H1 (cell line): Measurements from ENCODE around the gene SPTBN5. TPM values are rescaled to one million over a fixed set of nuclear protein-coding genes. Genes with fewer than 3 reads are reported as not detected.

Source experiments
- CTCF ChIA-PET: fragments of 300-600 bp; sonication (Branson Sonifier 250); formaldehyde crosslinking; loops from one replicate; lab custom pipeline; 2021; ENCODE audit not compliant: partially characterized antibody; lab: Charles Lee
- POLR2A ChIA-PET: fragments of 300-600 bp; sonication (Branson Sonifier 250); formaldehyde crosslinking; loops from one replicate; lab custom pipeline; 2021; ENCODE audit warnings: inconsistent platforms; ENCODE audit not compliant: partially characterized antibody; lab: Charles Lee
- DNase-seq, 2 experiments: peaks; one replicate each; pipeline versions ENCODE4 v3.0.0 to v3.0.0-alpha.2; 2010 to 2022; ENCODE audit warnings: low spot score in 2 of 2, low read depth in 1 of 2, mixed read lengths in 1 of 2
- FAIRE-seq: peaks from 2 replicates; lab custom pipeline; 2011; peaks lifted over from hg19 to GRCh38; lab: Jason Lieb, UNC
- H2AFZ ChIP-seq: 2 replicates; pipeline ENCODE4 v1.8.1; 2012; ENCODE audit warnings: low read length, inconsistent platforms
- H2AK5ac ChIP-seq: 2 replicates; pipeline ENCODE4 v1.6.1; 2013; ENCODE audit warnings: low read depth, low read length
- H2BK120ac ChIP-seq: replicated peaks from 2 replicates; pipeline ENCODE3; 2013; ENCODE audit warnings: low read depth, low read length, inconsistent platforms
- H2BK12ac ChIP-seq: 2 replicates; pipeline ENCODE4 v1.6.1; 2013; ENCODE audit warnings: low read depth, low read length
- H2BK15ac ChIP-seq: 2 replicates; pipeline ENCODE4 v1.6.1; 2013; ENCODE audit warnings: low read length
- H2BK20ac ChIP-seq: 2 replicates; pipeline ENCODE4 v1.6.1; 2013; ENCODE audit warnings: low read length
- H2BK5ac ChIP-seq: 2 replicates; pipeline ENCODE4 v1.6.1; 2013; ENCODE audit warnings: low read depth, low read length
- H3K14ac ChIP-seq: 2 replicates; pipeline ENCODE4 v1.6.1; 2013; ENCODE audit warnings: inconsistent platforms; ENCODE audit not compliant: insufficient read length
- H3K18ac ChIP-seq: 2 replicates; pipeline ENCODE4 v1.6.1; 2013; ENCODE audit warnings: low read length; ENCODE audit errors: extremely low read depth
- H3K23ac ChIP-seq: 2 replicates; pipeline ENCODE4 v1.6.1; 2013; ENCODE audit warnings: inconsistent platforms; ENCODE audit not compliant: insufficient read length
- H3K23me2 ChIP-seq: 2 replicates; pipeline ENCODE4 v1.6.1; 2013; ENCODE audit warnings: low read depth, low read length
- H3K27ac ChIP-seq: 2 replicates; pipeline ENCODE4 v1.6.1; 2011; ENCODE audit warnings: low read depth, low read length, inconsistent platforms
- H3K27me3 ChIP-seq, 4 experiments: replicated peaks in 1 of 4; 1 replicate in 1 of 4; 2 replicates in 3 of 4; pipeline versions ENCODE4 v1.6.1 to v1.8.1; 2011 to 2013; ENCODE audit warnings: low read length in 3 of 4, mild to moderate bottlenecking in 3 of 4, inconsistent platforms in 2 of 4, mixed read lengths in 2 of 4, moderate library complexity in 1 of 4; ENCODE audit not compliant: control insufficient read depth in 3 of 4, insufficient read depth in 3 of 4; ENCODE audit errors: extremely low read depth in 1 of 4
- H3K36me3 ChIP-seq, 4 experiments: 2 replicates each; pipeline versions ENCODE4 v1.6.1 to v1.8.1; 2011 to 2013; ENCODE audit warnings: mild to moderate bottlenecking in 4 of 4, low read length in 3 of 4, moderate library complexity in 2 of 4, control low read depth in 1 of 4, inconsistent platforms in 1 of 4; ENCODE audit not compliant: insufficient read depth in 4 of 4, control insufficient read depth in 2 of 4
- H3K4ac ChIP-seq: replicated peaks from 2 replicates; pipeline ENCODE3; 2013; ENCODE audit warnings: low read length, low read depth, mixed read lengths, inconsistent platforms; ENCODE audit not compliant: insufficient read length
- H3K4me1 ChIP-seq, 4 experiments: replicated peaks in 1 of 4; 1 replicate in 1 of 4; 2 replicates in 3 of 4; pipeline versions ENCODE4 v1.6.1 to v1.8.1; 2011 to 2013; ENCODE audit warnings: low read length in 3 of 4, inconsistent platforms in 2 of 4, mixed read lengths in 1 of 4; ENCODE audit not compliant: insufficient read depth in 4 of 4, control insufficient read depth in 3 of 4
- H3K4me2 ChIP-seq, 2 experiments: 2 replicates each; pipeline versions ENCODE4 v1.6.1 to v1.8.1; 2011 to 2013; ENCODE audit warnings: low read depth in 2 of 2, low read length in 2 of 2, control low read depth in 1 of 2, inconsistent platforms in 1 of 2, mild to moderate bottlenecking in 1 of 2; ENCODE audit not compliant: insufficient read depth in 1 of 2
- H3K4me3 ChIP-seq, 4 experiments: fragments of 200-600, 300-600 bp in 1 of 4; sonication (generic), shearing (Covaris generic), sonication (Bioruptor Twin) in 1 of 4; 2 replicates each; pipeline versions ENCODE4 v1.5.1 to v1.8.1; 2011 to 2016; ENCODE audit warnings: low read length in 4 of 4, low read depth in 3 of 4, control low read depth in 2 of 4, inconsistent platforms in 2 of 4, mild to moderate bottlenecking in 2 of 4, mixed read lengths in 1 of 4, moderate library complexity in 1 of 4; ENCODE audit not compliant: insufficient read depth in 2 of 4; ENCODE audit errors: extremely low read depth in 1 of 4
- H3K56ac ChIP-seq: replicated peaks from 2 replicates; pipeline ENCODE3; 2013; ENCODE audit warnings: low read depth, mild to moderate bottlenecking, mixed read lengths, low read length, inconsistent platforms; ENCODE audit not compliant: insufficient read length
- H3K79me1 ChIP-seq: 2 replicates; pipeline ENCODE4 v1.6.1; 2013; ENCODE audit warnings: low read depth, low read length, control low read depth
- H3K79me2 ChIP-seq, 2 experiments: 2 replicates each; pipeline versions ENCODE4 v1.6.1 to v1.8.1; 2012 to 2013; ENCODE audit warnings: low read length in 2 of 2, mild to moderate bottlenecking in 2 of 2, inconsistent platforms in 1 of 2; ENCODE audit not compliant: insufficient read depth in 2 of 2, control insufficient read depth in 1 of 2
- H3K9ac ChIP-seq, 4 experiments: replicated peaks in 1 of 4; 1 replicate in 1 of 4; 2 replicates in 3 of 4; pipeline versions ENCODE4 v1.6.1 to v1.8.1; 2011 to 2013; ENCODE audit warnings: low read depth in 3 of 4, low read length in 3 of 4, control low read depth in 2 of 4, mild to moderate bottlenecking in 2 of 4, moderate library complexity in 2 of 4, inconsistent platforms in 1 of 4; ENCODE audit errors: extremely low read depth in 1 of 4
- H3K9me3 ChIP-seq, 2 experiments: 2 replicates each; pipeline versions ENCODE4 v1.6.1 to v1.8.1; 2012 to 2013; ENCODE audit warnings: mild to moderate bottlenecking in 2 of 2, moderate library complexity in 2 of 2, control low read depth in 1 of 2, inconsistent platforms in 1 of 2, low read depth in 1 of 2, low read length in 1 of 2, mixed read lengths in 1 of 2; ENCODE audit not compliant: insufficient read depth in 2 of 2
- H4K20me1 ChIP-seq, 2 experiments: replicated peaks in 1 of 2; 2 replicates each; pipeline versions ENCODE3 to v1.8.1; 2011 to 2013; ENCODE audit warnings: inconsistent platforms in 2 of 2, low read length in 2 of 2, mild to moderate bottlenecking in 1 of 2; ENCODE audit not compliant: insufficient read depth in 2 of 2, control insufficient read depth in 1 of 2
- H4K5ac ChIP-seq: 2 replicates; pipeline ENCODE4 v1.6.1; 2013; ENCODE audit warnings: low read length, low read depth, mixed read lengths, inconsistent platforms; ENCODE audit not compliant: insufficient read length
- H4K8ac ChIP-seq: 2 replicates; pipeline ENCODE4 v1.8.0; 2013; ENCODE audit warnings: mild to moderate bottlenecking, moderate library complexity, low read length, inconsistent platforms; ENCODE audit not compliant: insufficient read depth; ENCODE audit errors: extremely low read depth
- H4K91ac ChIP-seq: replicated peaks from 2 replicates; pipeline ENCODE3; 2013; ENCODE audit warnings: low read length, mixed read lengths, inconsistent platforms; ENCODE audit not compliant: insufficient read length
- WGBS, 2 experiments: shearing (Covaris generic) in 1 of 2; methylation state at CpG; one replicate each; pipeline versions ENCODE4 v1.1.6 to v1.1.7; 2013 to 2015; ENCODE audit warnings: low lambda C conversion rate in 2 of 2, mixed read lengths in 2 of 2, inconsistent platforms in 1 of 2, low coverage in 1 of 2, missing lambda C conversion rate in 1 of 2; ENCODE audit not compliant: insufficient replicate concordance in 2 of 2, insufficient coverage in 1 of 2, insufficient read length in 1 of 2; ENCODE audit errors: extremely low coverage in 1 of 2, missing lambda C conversion rate in 1 of 2; 5-methylcytosine and 5-hydroxymethylcytosine counted together
- polyA plus RNA-seq, 7 experiments: library from polyadenylated mRNA; depleted of rRNA in 3 of 7; stranded (reverse) in 5 of 7; unstranded in 2 of 7; fragments of >200 nt in 5 of 7; fragments of 200-250 nt in 2 of 7; gene quantifications; 1 replicate in 5 of 7; 2 replicates in 1 of 7; 4 replicates in 1 of 7; pipeline versions ENCODE4 v1.2.1 to v1.2.3, GENCODE V29; 2011 to 2013; ENCODE audit warnings: missing spikeins in 2 of 7, mixed read lengths in 2 of 7
- total RNA-seq: library from RNA; stranded (reverse); fragmentation: NEBNext Ultra II Directional; extraction: Animal tissue kit (Norgen Biotek cat#: 25700); gene quantifications from 2 replicates; pipeline ENCODE4 v1.2.1, GENCODE V29; 2021
- TF ChIP-seq, protein P1 (sequence below): IDR thresholded peaks from 2 replicates; pipeline ENCODE4 v1.6.1; 2011; ENCODE audit warnings: low read length, improper control_type of control experiment

The SPTBN5 gene
- total and polyA plus RNA-seq, 2 of the 8 experiments (the other 6 are each of a cell fraction or from before 2014, with no cell fraction given), result 0.32 to 0.84 TPM

DNA sequence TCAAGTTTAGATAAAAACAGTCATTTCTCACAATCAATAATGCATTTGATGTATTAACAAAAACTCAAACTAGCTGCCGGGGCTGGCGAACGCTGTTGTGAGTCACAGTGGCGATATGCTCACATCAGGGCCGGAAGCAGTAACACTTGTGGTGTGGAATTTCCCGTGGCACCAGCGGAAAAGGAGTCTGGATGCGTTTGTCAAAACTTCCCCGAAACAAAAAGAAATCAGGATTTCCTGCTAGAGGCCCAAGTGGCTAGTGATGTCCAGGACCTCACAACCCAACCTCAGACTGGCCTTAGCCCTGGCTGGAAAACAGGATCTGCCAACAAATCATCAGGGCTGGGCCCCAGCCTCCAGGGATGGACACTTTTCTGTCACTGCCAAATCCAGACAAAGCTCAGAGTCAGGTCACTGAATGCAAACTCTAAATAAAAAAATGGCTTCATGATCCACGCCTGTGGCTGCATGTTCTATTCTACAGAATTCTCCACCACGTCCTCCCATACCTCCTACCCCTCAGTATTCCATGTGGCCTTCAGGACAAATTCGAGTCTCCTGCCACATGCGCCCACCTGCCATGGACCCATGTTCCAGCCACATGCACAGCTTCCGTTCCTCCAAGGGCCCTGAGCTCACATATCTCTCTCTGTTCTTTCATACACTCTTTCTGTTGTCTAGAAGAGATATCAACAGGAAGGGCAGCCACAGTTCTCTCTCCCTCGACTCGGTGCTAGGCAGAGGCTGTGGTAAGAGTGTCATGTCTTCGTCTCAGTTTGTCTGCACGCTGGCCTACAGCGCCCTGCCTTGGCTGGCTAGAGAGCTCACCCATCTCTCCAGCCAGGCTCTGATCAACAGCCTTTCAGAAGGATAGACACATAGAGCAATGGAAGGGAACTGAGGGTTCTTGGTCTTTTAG, 43.1 kb upstream of the SPTBN5 start:
- Histone ChIP-seq H2AK5ac (no peak overlapping the region), H3K23me2 (no peaks in the 10 kb centered on the region), H4K91ac (no peak overlapping the region), H3K27me3 (no peaks in the 10 kb centered on the region), H3K27ac (no peak overlapping the region), H3K4me2 (no peak overlapping the region), H3K4me1 (peaks cover 6 to 12% (median 8%) of the 10 kb centered on the region in 4 experiments), H4K20me1 (peaks cover 0 to 9% of the 10 kb centered on the region in 2 experiments), H3K56ac (no peak overlapping the region), H2BK15ac (no peak overlapping the region), H3K79me1 (peaks cover 6% of the 10 kb centered on the region), H4K5ac (no peak overlapping the region), H2BK12ac (no peak overlapping the region), H3K18ac (no peak overlapping the region), H3K4ac (no peak overlapping the region), H3K4me3 (no peak overlapping the region), H3K9ac (no peak overlapping the region), H3K23ac (no peak overlapping the region), H3K79me2 (no peaks in the 10 kb centered on the region), H2BK120ac (no peak overlapping the region), H3K9me3 (no peaks in the 10 kb centered on the region), H3K36me3 (peaks cover 2 to 10% (median 6%) of the 10 kb centered on the region in 4 experiments; a peak in 6 of 8 replicates), H4K8ac (no peak overlapping the region), H3K14ac (no peak overlapping the region), H2BK20ac (no peak overlapping the region), H2AFZ (no peak overlapping the region), H2BK5ac (no peak overlapping the region)
- DNase-seq (no peak), FAIRE-seq (no peak)
- CTCF ChIA-PET, result interaction anchor here (0.5 to 1.3 kb wide), 5 partner anchors 15 to 269 kb away, joined by 3 to 5 read pairs (median 3); no protein-coding TSS in a partner anchor
- 85% methylated on average over 19 of the region's 19 CpGs; no CpG with 5 or more reads in 1 of the 2 experiments for WGBS, 2 experiments
- POLR2A ChIA-PET, result interaction anchor here (0.5 kb wide), 1 partner anchor 256 kb away, joined by 3 read pairs; no protein-coding TSS in a partner anchor
- TF ChIP-seq, protein P1, sequence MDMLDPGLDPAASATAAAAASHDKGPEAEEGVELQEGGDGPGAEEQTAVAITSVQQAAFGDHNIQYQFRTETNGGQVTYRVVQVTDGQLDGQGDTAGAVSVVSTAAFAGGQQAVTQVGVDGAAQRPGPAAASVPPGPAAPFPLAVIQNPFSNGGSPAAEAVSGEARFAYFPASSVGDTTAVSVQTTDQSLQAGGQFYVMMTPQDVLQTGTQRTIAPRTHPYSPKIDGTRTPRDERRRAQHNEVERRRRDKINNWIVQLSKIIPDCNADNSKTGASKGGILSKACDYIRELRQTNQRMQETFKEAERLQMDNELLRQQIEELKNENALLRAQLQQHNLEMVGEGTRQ, result no peak
